HepG2 (cell line): ENCODE data around the gene FRMD8. TPM values are rescaled to one million over a fixed set of nuclear protein-coding genes. Genes with fewer than 3 reads are reported as not detected.

Experiments used
- CENPX ChIP-seq: sonication (generic); formaldehyde crosslinking; IDR thresholded peaks from 2 replicates; pipeline ENCODE4 v1.9.0; 2021; ENCODE audit warnings: mild to moderate bottlenecking, missing genetic modification reagents, moderate library complexity
- HDAC2 ChIP-seq: sonication (generic); formaldehyde crosslinking; IDR thresholded peaks from 2 replicates; pipeline ENCODE4 v1.4.0; 2020; ENCODE audit warnings: missing genetic modification reagents
- HDAC6 ChIP-seq: fragments of 200-600 bp; sonication (generic); IDR thresholded peaks from 2 replicates; pipeline ENCODE4 v1.7.0; 2017; ENCODE audit warnings: mild to moderate bottlenecking, antibody characterized with exemption, low read length, low read depth
- PITX1 ChIP-seq: sonication (generic); formaldehyde crosslinking; IDR thresholded peaks from 2 replicates; pipeline ENCODE4 v1.5.1; 2020; ENCODE audit warnings: mild to moderate bottlenecking, missing genetic modification reagents
- POLR2G ChIP-seq: fragments of 200-400 bp; formaldehyde crosslinking; IDR thresholded peaks from 2 replicates; pipeline ENCODE4 v1.6.1; 2018; ENCODE audit warnings: mild to moderate bottlenecking, low read depth, low read length, moderate library complexity
- REL ChIP-seq: sonication (generic); formaldehyde crosslinking; conservative IDR thresholded peaks from 2 replicates; pipeline ENCODE4 v1.8.0; 2022; ENCODE audit warnings: mild to moderate bottlenecking, missing genetic modification reagents, moderate library complexity
- REPIN1 ChIP-seq: sonication (generic); formaldehyde crosslinking; IDR thresholded peaks from 2 replicates; pipeline ENCODE4 v1.8.0; 2022; ENCODE audit warnings: missing genetic modification reagents, low read depth, mild to moderate bottlenecking, borderline replicate concordance
- SALL1 ChIP-seq: sonication (generic); formaldehyde crosslinking; IDR thresholded peaks from 2 replicates; pipeline ENCODE4 v1.8.0; 2022; ENCODE audit warnings: mild to moderate bottlenecking, missing genetic modification reagents
- SAP130 ChIP-seq: IDR thresholded peaks from 2 replicates; pipeline ENCODE4 v1.6.1; 2016; ENCODE audit warnings: low read depth
- SMARCE1 ChIP-seq: fragments of 450-650 bp; IDR thresholded peaks from 2 replicates; pipeline ENCODE4 v1.6.1; 2017; ENCODE audit warnings: borderline replicate concordance
- TBX2 ChIP-seq: sonication (generic); formaldehyde crosslinking; IDR thresholded peaks from 2 replicates; pipeline ENCODE4 v1.5.0; 2020; ENCODE audit warnings: missing genetic modification reagents, mild to moderate bottlenecking, borderline replicate concordance
- YY1 ChIP-seq: IDR thresholded peaks from 2 replicates; pipeline ENCODE4 v1.6.1; 2011; ENCODE audit warnings: low read length, low read depth, moderate library complexity, mild to moderate bottlenecking; ENCODE audit not compliant: insufficient read depth, insufficient replicate concordance
- ZC3H13 ChIP-seq: sonication (generic); formaldehyde crosslinking; IDR thresholded peaks from 2 replicates; pipeline ENCODE4 v1.8.1; 2023; ENCODE audit warnings: mild to moderate bottlenecking, missing genetic modification reagents, moderate library complexity
- ZFY ChIP-seq: sonication (generic); formaldehyde crosslinking; IDR thresholded peaks from 2 replicates; pipeline ENCODE4 v1.4.0; 2020; ENCODE audit warnings: missing genetic modification reagents
- ZNF296 ChIP-seq: sonication (generic); formaldehyde crosslinking; conservative IDR thresholded peaks from 2 replicates; pipeline ENCODE4 v1.5.0; 2020; ENCODE audit warnings: mild to moderate bottlenecking, missing genetic modification reagents
- ZNF468 ChIP-seq: sonication (generic); formaldehyde crosslinking; IDR thresholded peaks from 2 replicates; pipeline ENCODE4 v1.8.0; 2022; ENCODE audit warnings: mild to moderate bottlenecking, moderate library complexity, missing genetic modification reagents
- ZNF501 ChIP-seq: sonication (generic); formaldehyde crosslinking; IDR thresholded peaks from 2 replicates; pipeline ENCODE4 v1.5.1; 2020; ENCODE audit warnings: mild to moderate bottlenecking, moderate library complexity, missing genetic modification reagents
- ZNF724P ChIP-seq: sonication (generic); formaldehyde crosslinking; IDR thresholded peaks from 2 replicates; pipeline ENCODE4 v1.8.0; 2022; ENCODE audit warnings: missing genetic modification reagents, borderline replicate concordance
- ZNF776 ChIP-seq: sonication (generic); formaldehyde crosslinking; IDR thresholded peaks from 2 replicates; pipeline ENCODE4 v1.4.0; 2020; ENCODE audit warnings: mild to moderate bottlenecking, missing genetic modification reagents
- ZNF816 ChIP-seq: sonication (generic); formaldehyde crosslinking; IDR thresholded peaks from 2 replicates; pipeline ENCODE4 v1.8.0; 2022; ENCODE audit warnings: missing genetic modification reagents, mild to moderate bottlenecking, borderline replicate concordance
- ZSCAN31 ChIP-seq: sonication (generic); formaldehyde crosslinking; IDR thresholded peaks from 2 replicates; pipeline ENCODE4 v1.5.0; 2020; ENCODE audit warnings: low read depth, mild to moderate bottlenecking, missing genetic modification reagents
- polyA plus RNA-seq, 8 experiments: library from polyadenylated mRNA; depleted of rRNA in 3 of 8; stranded (reverse) in 7 of 8; unstranded in 1 of 8; fragments of >200 nt; fragmentation: Illumina TruSeq in 4 of 8; extraction: Trizol in 4 of 8; gene quantifications; 2 replicates each; pipeline versions ENCODE4 v1.2.1 to v1.2.3, GENCODE V29; 2011 to 2016; ENCODE audit warnings: low read depth in 4 of 8, missing spikeins in 1 of 8, mixed read lengths in 1 of 8; ENCODE audit not compliant: insufficient read depth in 1 of 8
- total RNA-seq, 5 experiments: library from RNA; depleted of rRNA; stranded (reverse); fragments of >200 nt; fragmentation: Illumina TruSeq; extraction: Trizol; gene quantifications; 2 replicates each; pipeline ENCODE4 v1.2.3, GENCODE V29; 2016; ENCODE audit warnings: low read depth in 1 of 5
- TF ChIP-seq, protein P1 (sequence below): sonication (generic); formaldehyde crosslinking; IDR thresholded peaks from 2 replicates; pipeline ENCODE4 v1.9.0; 2021; ENCODE audit warnings: missing genetic modification reagents, borderline replicate concordance
- TF ChIP-seq, protein P2 (sequence below), 2 experiments: sonication (generic) in 1 of 2; formaldehyde crosslinking in 1 of 2; IDR thresholded peaks; 2 replicates each; pipeline versions ENCODE4 v1.4.0 to v1.6.1; 2016 to 2020; ENCODE audit warnings: borderline replicate concordance in 1 of 2, low read depth in 1 of 2, mild to moderate bottlenecking in 1 of 2, missing genetic modification reagents in 1 of 2

FRMD8 gene
- total and polyA plus RNA-seq, 2 of the 13 experiments (the other 11 are each of a cell fraction or from before 2014, with no cell fraction given), result 5.8 to 20.6 TPM

DNA sequence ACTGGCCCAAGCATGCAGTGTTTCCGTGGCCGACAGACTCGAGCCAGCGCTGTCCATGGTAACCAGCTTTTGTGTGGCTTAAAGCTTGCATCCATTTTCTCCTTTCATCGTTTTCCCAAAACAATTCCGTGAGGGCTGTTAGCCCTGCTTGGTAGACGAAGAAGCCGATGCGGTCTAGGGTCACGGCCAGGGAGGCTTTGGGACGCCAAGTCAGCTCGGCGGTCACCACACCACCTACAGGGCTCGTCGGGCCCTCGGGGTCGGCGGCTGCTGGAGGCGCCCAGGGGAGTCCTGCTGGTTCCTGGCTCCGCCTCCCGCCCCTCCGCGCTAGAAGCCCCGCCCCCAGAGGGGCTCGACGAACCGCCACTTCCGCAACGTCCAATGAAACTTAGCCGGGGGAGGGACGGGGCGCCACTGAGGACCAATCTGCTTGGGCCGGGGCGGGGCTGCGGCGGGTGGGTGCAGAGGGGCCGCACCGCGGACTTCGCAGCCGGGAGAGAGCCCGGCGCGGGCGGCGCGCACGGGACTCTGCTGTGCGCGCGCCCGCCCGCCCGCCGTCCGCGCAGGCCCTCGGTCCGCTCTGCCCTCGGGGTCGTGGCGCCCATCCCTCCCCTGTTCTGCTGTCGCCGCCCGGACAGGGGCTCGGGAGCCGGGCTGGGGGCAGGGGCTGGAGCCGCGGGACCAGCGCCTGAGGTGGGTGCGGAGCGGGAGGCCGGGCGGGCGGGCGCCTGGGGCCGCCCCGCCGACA is 32.0 kb upstream of the FRMD8 start, which contains the start of gene TIGD3 (continued):
- TF ChIP-seq SMARCE1 (no peak), ZC3H13 (peak; percentile 58; the same call in 1 of the 2 replicates), ZNF501 (CRISPR knock-in tag) (0 out of 2 replicates have a peak, but pooled peaks have one; percentile 4), REL (peak; percentile 68; the same call in 1 of the 2 replicates), TBX2 (CRISPR knock-in tag) (peak; percentile 20; the same call in 1 of the 2 replicates), ZNF724P (CRISPR knock-in tag) (peak; percentile 38), REPIN1 (no peak), PITX1 (CRISPR knock-in tag) (0 out of 2 replicates have a peak, but pooled peaks have one; percentile 28), ZFY (CRISPR knock-in tag) (peak; percentile 84), HDAC6 (no peak), YY1 (peak; percentile 55), POLR2G (peak; percentile 82), ZNF468 (CRISPR knock-in tag) (no peak), ZNF296 (CRISPR knock-in tag) (no peak), ZNF776 (CRISPR knock-in tag) (no peak), CENPX (no peak), HDAC2 (peak; percentile 25; the same call in 1 of the 2 replicates), ZNF816 (CRISPR knock-in tag) (no peak), ZSCAN31 (CRISPR knock-in tag) (peak; percentile 60), SAP130 (CRISPR knock-in tag) (peak; percentile 56), SALL1 (CRISPR knock-in tag) (peak; percentile 31; the same call in 1 of the 2 replicates)
- TF ChIP-seq, protein P1, sequence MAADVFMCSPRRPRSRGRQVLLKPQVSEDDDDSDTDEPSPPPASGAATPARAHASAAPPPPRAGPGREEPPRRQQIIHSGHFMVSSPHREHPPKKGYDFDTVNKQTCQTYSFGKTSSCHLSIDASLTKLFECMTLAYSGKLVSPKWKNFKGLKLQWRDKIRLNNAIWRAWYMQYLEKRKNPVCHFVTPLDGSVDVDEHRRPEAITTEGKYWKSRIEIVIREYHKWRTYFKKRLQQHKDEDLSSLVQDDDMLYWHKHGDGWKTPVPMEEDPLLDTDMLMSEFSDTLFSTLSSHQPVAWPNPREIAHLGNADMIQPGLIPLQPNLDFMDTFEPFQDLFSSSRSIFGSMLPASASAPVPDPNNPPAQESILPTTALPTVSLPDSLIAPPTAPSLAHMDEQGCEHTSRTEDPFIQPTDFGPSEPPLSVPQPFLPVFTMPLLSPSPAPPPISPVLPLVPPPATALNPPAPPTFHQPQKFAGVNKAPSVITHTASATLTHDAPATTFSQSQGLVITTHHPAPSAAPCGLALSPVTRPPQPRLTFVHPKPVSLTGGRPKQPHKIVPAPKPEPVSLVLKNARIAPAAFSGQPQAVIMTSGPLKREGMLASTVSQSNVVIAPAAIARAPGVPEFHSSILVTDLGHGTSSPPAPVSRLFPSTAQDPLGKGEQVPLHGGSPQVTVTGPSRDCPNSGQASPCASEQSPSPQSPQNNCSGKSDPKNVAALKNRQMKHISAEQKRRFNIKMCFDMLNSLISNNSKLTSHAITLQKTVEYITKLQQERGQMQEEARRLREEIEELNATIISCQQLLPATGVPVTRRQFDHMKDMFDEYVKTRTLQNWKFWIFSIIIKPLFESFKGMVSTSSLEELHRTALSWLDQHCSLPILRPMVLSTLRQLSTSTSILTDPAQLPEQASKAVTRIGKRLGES (CRISPR knock-in tag), result no peak
- TF ChIP-seq, protein P2, sequence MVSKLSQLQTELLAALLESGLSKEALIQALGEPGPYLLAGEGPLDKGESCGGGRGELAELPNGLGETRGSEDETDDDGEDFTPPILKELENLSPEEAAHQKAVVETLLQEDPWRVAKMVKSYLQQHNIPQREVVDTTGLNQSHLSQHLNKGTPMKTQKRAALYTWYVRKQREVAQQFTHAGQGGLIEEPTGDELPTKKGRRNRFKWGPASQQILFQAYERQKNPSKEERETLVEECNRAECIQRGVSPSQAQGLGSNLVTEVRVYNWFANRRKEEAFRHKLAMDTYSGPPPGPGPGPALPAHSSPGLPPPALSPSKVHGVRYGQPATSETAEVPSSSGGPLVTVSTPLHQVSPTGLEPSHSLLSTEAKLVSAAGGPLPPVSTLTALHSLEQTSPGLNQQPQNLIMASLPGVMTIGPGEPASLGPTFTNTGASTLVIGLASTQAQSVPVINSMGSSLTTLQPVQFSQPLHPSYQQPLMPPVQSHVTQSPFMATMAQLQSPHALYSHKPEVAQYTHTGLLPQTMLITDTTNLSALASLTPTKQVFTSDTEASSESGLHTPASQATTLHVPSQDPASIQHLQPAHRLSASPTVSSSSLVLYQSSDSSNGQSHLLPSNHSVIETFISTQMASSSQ (IDR thresholded peaks at IDR 0.05; ENCODE audit: low read depth), result no peak
- TF ChIP-seq, protein P2 (CRISPR knock-in tag; IDR thresholded peaks at IDR 0.05; ENCODE audit: borderline replicate concordance), result no peak
